ENCODE results near the gene PRTN3. TPM values are rescaled to one million over a fixed set of nuclear protein-coding genes. Genes with fewer than 3 reads are reported as not detected.

The PRTN3 gene
- total and polyA plus RNA-seq, 4 donors = 0.17 to 225 (median 1.7) TPM

- TF ChIP-seq GABPA (IDR thresholded peaks at IDR 0.05 in 1 of 2, conservative IDR thresholded peaks at IDR 0.05 in 1 of 2) (no peak), SP1 (IDR thresholded peaks at IDR 0.05) (no peak), FOXA2 (IDR thresholded peaks at IDR 0.05) (no peak), HNF4A (conservative IDR thresholded peaks at IDR 0.05) (no peak), YY1 (IDR thresholded peaks at IDR 0.05) (no peak), RAD21 (IDR thresholded peaks at IDR 0.05) (no peak), RXRA (IDR thresholded peaks at IDR 0.05) (no peak)
- TF ChIP-seq, protein P1, sequence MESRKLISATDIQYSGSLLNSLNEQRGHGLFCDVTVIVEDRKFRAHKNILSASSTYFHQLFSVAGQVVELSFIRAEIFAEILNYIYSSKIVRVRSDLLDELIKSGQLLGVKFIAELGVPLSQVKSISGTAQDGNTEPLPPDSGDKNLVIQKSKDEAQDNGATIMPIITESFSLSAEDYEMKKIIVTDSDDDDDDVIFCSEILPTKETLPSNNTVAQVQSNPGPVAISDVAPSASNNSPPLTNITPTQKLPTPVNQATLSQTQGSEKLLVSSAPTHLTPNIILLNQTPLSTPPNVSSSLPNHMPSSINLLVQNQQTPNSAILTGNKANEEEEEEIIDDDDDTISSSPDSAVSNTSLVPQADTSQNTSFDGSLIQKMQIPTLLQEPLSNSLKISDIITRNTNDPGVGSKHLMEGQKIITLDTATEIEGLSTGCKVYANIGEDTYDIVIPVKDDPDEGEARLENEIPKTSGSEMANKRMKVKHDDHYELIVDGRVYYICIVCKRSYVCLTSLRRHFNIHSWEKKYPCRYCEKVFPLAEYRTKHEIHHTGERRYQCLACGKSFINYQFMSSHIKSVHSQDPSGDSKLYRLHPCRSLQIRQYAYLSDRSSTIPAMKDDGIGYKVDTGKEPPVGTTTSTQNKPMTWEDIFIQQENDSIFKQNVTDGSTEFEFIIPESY (IDR thresholded peaks at IDR 0.05) = no peak
- TF ChIP-seq, protein P2, sequence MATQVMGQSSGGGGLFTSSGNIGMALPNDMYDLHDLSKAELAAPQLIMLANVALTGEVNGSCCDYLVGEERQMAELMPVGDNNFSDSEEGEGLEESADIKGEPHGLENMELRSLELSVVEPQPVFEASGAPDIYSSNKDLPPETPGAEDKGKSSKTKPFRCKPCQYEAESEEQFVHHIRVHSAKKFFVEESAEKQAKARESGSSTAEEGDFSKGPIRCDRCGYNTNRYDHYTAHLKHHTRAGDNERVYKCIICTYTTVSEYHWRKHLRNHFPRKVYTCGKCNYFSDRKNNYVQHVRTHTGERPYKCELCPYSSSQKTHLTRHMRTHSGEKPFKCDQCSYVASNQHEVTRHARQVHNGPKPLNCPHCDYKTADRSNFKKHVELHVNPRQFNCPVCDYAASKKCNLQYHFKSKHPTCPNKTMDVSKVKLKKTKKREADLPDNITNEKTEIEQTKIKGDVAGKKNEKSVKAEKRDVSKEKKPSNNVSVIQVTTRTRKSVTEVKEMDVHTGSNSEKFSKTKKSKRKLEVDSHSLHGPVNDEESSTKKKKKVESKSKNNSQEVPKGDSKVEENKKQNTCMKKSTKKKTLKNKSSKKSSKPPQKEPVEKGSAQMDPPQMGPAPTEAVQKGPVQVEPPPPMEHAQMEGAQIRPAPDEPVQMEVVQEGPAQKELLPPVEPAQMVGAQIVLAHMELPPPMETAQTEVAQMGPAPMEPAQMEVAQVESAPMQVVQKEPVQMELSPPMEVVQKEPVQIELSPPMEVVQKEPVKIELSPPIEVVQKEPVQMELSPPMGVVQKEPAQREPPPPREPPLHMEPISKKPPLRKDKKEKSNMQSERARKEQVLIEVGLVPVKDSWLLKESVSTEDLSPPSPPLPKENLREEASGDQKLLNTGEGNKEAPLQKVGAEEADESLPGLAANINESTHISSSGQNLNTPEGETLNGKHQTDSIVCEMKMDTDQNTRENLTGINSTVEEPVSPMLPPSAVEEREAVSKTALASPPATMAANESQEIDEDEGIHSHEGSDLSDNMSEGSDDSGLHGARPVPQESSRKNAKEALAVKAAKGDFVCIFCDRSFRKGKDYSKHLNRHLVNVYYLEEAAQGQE (IDR thresholded peaks at IDR 0.05) = no peak
- Histone ChIP-seq H3K4me1 (ENCODE audit: control insufficient read depth in 4 of 4, insufficient read depth in 4 of 4, low read length in 3 of 4) (peaks cover 0 to 4% (median 1%) of the 10 kb centered on the region in 4 donors), H3K9me3 (ENCODE audit: control insufficient read depth in 4 of 4, low read length in 3 of 4) (no peaks in the 10 kb centered on the region), H3K36me3 (ENCODE audit: control insufficient read depth in 4 of 4, insufficient read depth in 3 of 4, low read depth in 1 of 4, low read length in 3 of 4) (no peaks in the 10 kb centered on the region), H3K27ac (ENCODE audit: low read depth in 1 of 2, low read length in 2 of 2) (no peak overlapping the region), H3K27me3 (ENCODE audit: control insufficient read depth in 4 of 4, insufficient read depth in 4 of 4, low read length in 3 of 4) (no peaks in the 10 kb centered on the region), H3K9ac (ENCODE audit: low read depth in 1 of 2, low read length in 2 of 2) (no peak overlapping the region), H3K4me3 (ENCODE audit: low read depth in 1 of 3, low read length in 3 of 3) (no peak overlapping the region)
- 74% methylated on average over 24 of the region's 24 CpGs for WGBS
- DNase-seq (ENCODE audit: low spot score) = no peak
These were observed 6.6 kb upstream of the PRTN3 start for GRCh38 chr19:834216-834615.

DNA sequence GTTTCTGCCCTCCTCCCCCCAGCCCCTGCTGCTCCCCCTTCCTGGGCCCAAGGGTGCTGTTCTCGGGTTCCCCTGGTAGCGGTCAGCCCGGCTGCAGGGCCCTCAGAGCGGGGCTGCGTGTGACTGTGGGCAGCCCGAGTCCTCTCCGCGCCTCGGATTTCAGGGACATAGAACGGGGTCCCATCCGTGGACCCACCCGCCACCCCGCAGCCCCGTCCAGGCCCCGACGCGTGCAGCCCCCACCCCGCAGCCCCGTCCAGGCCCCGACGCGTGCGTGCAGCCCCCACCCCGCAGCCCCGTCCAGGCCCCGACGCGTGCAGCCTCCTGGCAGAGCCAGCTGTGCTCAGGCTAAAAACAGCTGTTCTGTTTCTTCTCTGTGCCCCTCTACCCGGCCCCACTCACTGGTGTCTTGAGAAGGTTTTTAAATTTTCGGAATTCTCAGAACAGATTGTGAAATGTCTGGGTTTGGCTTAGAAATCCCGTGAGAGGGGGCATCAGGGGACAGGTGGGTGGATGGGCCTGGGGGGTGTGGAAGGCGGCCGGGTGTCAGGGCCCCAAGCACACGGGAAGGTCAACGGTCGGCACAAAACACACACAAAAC is 5.5 kb upstream of the PRTN3 start:
- no peak overlapping the region for H3K4me3 ChIP-seq (ENCODE audit: low read depth in 1 of 3, low read length in 3 of 3)
- H3K27me3 ChIP-seq (ENCODE audit: control insufficient read depth in 4 of 4, insufficient read depth in 4 of 4, low read length in 3 of 4) = no peaks in the 10 kb centered on the region
- no peak for DNase-seq (ENCODE audit: low spot score)
- WGBS = 66% methylated on average over 36 of the region's 36 CpGs
- no peak overlapping the region for H3K9ac ChIP-seq (ENCODE audit: low read depth in 1 of 2, low read length in 2 of 2)
- peaks cover 0 to 5% (median 2%) of the 10 kb centered on the region in 4 donors for H3K4me1 ChIP-seq (ENCODE audit: control insufficient read depth in 4 of 4, insufficient read depth in 4 of 4, low read length in 3 of 4)
- no peaks in the 10 kb centered on the region for H3K36me3 ChIP-seq (ENCODE audit: control insufficient read depth in 4 of 4, insufficient read depth in 3 of 4, low read depth in 1 of 4, low read length in 3 of 4)
- no peak overlapping the region for H3K27ac ChIP-seq (ENCODE audit: low read depth in 1 of 2, low read length in 2 of 2)
- H3K9me3 ChIP-seq (ENCODE audit: control insufficient read depth in 4 of 4, low read length in 3 of 4) = no peaks in the 10 kb centered on the region
- no peak for TF ChIP-seq ATF3 (IDR thresholded peaks at IDR 0.05)
- TF ChIP-seq RAD21 (IDR thresholded peaks at IDR 0.05) = no peak
- TF ChIP-seq FOXA1 (IDR thresholded peaks at IDR 0.05) = no peak
- TF ChIP-seq, protein P3, sequence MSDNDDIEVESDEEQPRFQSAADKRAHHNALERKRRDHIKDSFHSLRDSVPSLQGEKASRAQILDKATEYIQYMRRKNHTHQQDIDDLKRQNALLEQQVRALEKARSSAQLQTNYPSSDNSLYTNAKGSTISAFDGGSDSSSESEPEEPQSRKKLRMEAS (IDR thresholded peaks at IDR 0.05) = no peak
- TF ChIP-seq HNF4A (conservative IDR thresholded peaks at IDR 0.05) = no peak
- no peak for TF ChIP-seq SP1 (IDR thresholded peaks at IDR 0.05)
- TF ChIP-seq NR2F2 (IDR thresholded peaks at IDR 0.05) = no peak
- TF ChIP-seq EGR1 (IDR thresholded peaks at IDR 0.05; ENCODE audit: low read depth in 2 of 2) = no peak
- TF ChIP-seq, protein P1 (IDR thresholded peaks at IDR 0.05) = no peak
- no peak for TF ChIP-seq RXRA (IDR thresholded peaks at IDR 0.05)
- TF ChIP-seq, protein P2 (IDR thresholded peaks at IDR 0.05) = no peak
- TF ChIP-seq, protein P4, sequence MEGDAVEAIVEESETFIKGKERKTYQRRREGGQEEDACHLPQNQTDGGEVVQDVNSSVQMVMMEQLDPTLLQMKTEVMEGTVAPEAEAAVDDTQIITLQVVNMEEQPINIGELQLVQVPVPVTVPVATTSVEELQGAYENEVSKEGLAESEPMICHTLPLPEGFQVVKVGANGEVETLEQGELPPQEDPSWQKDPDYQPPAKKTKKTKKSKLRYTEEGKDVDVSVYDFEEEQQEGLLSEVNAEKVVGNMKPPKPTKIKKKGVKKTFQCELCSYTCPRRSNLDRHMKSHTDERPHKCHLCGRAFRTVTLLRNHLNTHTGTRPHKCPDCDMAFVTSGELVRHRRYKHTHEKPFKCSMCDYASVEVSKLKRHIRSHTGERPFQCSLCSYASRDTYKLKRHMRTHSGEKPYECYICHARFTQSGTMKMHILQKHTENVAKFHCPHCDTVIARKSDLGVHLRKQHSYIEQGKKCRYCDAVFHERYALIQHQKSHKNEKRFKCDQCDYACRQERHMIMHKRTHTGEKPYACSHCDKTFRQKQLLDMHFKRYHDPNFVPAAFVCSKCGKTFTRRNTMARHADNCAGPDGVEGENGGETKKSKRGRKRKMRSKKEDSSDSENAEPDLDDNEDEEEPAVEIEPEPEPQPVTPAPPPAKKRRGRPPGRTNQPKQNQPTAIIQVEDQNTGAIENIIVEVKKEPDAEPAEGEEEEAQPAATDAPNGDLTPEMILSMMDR (IDR thresholded peaks at IDR 0.05; ENCODE audit: low read depth, low read length, missing input control) = no peak
- no peak for TF ChIP-seq JUND (IDR thresholded peaks at IDR 0.05)
- no peak for TF ChIP-seq YY1 (IDR thresholded peaks at IDR 0.05)

Data from liver (tissue), 9 donors.